ENCODE measurements around the gene EEFSEC. TPM values are rescaled to one million over a fixed set of nuclear protein-coding genes. Genes with fewer than 3 reads are reported as not detected.

EEFSEC gene
- total RNA-seq, 1 donor from 2014 or later, result 5.7 TPM

DNA sequence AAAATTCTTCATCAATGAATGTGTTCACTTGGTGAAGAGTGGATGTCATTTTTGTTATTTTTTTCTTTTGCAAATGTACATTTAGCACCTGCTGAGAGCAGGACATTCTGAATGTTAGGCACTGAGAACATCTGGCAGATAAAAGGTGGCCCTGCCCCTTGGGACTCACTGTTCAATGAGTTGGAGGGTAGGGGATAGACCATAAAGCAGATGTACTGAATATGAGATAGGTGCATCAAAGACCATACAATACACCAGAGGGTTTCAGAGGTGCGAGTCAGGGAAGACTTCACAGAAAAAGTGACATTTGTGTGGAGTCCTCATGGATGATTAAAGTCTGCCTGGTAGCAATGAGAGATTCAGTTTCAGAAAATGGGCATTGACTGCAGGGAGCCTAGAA is 34.2 kb downstream of the EEFSEC start:
- DNase-seq, result no peak

- no peak for DNase-seq
Measured at GRCh38 chr3:128188326-128188725, 35.0 kb downstream of the EEFSEC start.

- no peak for DNase-seq
Measured at GRCh38 chr3:128188956-128189355, 35.7 kb downstream of the EEFSEC start.

- no peak for DNase-seq
Measured at GRCh38 chr3:128190501-128190900, 37.2 kb downstream of the EEFSEC start.

- no peak for DNase-seq
Measured at GRCh38 chr3:128192131-128192530, 38.9 kb downstream of the EEFSEC start.

DNA sequence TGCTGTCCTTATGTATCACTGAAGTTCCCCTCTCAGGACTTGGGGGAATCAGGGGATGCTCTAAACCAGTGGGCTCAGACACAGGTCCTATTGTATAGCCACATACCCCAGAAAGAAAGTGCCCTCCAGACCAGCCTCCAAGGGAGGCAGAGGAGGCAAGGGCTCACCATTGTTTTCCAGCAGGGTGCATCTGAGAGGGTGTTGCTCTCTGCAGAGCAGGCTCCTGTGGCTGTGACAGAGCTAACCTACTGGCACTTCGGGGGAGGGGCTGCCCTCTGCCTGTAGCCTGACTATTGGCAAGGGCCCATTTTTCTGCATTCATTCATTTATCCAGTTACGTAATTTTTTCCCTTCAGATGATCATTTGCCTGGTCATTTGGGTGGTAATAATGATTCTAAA is 39.9 kb downstream of the EEFSEC start:
- DNase-seq, result no peak

DNA sequence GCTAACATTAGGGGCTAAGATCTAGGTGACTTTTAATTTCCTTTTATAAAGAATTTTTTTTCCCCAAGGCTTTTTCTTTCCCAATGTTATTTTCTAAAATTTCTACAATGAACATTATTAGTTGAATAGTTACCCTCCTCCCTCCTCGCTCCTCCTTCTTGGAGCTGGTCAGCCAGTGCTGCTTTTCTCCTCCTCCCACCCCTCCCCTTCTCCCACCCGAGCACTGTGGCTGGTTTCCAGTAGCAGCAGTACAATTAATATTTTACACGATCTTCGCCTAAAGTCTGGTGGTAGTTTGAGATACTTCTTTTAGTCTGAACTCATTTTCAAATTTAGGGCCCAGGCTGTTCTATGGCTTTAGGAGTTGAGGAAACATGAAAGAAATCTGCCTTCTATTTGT is 41.6 kb downstream of the EEFSEC start:
- no peak for DNase-seq

DNA sequence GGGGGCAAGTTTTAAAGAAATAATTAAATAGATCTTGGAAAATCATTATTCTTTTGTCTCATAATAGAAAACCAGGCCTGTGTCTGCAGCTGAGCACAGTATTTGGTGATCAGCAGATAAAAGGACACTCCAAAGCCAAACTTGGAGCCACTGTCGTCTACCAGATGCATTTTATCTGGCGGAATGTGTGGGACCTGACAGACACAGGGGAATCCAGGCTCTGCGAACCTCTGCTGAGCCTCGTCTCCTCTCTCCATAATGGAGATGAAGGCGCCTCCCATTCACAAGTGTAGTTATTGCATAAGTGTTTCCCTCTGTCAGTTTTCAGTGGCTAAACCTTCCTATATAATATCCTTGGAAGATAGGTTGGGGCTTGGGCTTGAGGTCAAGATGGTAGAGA is 42.1 kb downstream of the EEFSEC start:
- no peak for DNase-seq

DNA sequence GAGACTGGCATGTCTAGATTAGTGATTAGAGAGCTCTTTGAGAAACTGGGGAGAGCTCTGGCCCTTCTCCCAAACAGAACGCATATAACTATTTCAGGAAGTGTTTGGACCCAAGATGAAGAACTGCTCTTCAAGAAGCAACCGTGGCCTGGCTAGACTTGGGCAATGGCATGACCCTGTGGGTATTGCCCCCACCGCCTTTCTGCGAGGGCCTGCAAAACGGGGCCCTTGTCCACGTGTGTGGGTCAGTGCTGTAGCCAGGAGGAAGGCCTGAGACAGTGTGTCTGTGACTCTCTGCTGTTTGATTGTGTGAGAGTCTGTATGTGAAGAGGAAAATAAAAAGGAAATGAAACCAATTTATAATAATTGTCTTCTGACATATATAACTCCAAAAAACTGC is 42.5 kb downstream of the EEFSEC start:
- DNase-seq, result no peak

- DNase-seq, result no peak
Measured at GRCh38 chr3:128196647-128197046, 43.4 kb downstream of the EEFSEC start.

- DNase-seq, result no peak
Measured at GRCh38 chr3:128197855-128198254, 44.6 kb downstream of the EEFSEC start.

DNA sequence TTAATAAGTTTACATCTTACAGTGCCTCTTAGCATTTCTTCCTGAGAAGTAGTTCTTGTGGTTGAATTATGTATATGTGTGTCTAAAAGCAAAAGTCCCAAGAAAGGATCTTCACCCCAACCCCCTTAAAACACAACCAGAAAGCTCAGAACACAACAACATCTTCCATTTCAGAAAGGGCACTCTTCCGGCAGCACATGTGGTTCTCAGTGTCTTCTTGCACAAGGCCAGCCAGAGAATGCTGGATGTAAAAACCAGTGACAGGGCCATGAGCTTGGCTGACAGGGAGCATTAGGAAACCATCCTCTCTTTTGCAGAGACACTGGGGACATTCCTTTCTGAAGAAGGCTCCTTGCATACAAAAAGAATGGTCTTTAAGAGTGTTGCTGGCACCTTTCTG is 45.0 kb downstream of the EEFSEC start:
- DNase-seq, result no peak

- DNase-seq, result no peak
Measured at GRCh38 chr3:128199110-128199509, 45.8 kb downstream of the EEFSEC start.

GRCh38 chr3:128201158-128201755 is 48.0 kb downstream of the EEFSEC start:
- DNase-seq, result no peak

- no peak for DNase-seq
Measured at GRCh38 chr3:128203169-128203568, 49.9 kb downstream of the EEFSEC start.

DNA sequence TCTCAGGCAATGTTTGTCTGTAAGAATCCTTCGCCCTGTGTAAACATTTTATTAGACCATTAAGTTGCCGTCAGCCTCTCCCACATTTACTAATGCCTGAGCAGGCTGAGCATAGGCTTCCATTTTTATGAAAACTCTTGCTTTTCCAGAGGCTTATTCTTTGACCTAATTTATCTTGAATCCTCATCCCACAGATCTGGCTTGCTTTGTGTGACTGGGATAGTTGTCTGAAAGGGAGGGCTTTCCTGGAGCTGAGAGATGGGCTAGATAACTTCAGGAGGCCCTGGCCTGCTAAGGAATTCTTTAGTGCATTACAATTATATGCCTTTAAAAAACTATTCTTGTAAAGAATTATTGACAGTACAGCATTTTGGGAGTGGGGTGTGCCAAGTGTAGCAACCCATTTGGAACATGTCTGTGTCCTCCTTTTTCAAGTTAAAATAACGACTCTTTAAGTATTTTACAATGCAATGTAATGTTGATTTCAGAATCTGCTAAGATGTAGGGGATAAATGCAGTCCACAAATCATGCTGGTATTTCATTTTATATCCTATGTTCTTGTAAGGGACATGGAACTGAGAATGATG is 52.4 kb downstream of the EEFSEC start:
- no peak for DNase-seq

DNA sequence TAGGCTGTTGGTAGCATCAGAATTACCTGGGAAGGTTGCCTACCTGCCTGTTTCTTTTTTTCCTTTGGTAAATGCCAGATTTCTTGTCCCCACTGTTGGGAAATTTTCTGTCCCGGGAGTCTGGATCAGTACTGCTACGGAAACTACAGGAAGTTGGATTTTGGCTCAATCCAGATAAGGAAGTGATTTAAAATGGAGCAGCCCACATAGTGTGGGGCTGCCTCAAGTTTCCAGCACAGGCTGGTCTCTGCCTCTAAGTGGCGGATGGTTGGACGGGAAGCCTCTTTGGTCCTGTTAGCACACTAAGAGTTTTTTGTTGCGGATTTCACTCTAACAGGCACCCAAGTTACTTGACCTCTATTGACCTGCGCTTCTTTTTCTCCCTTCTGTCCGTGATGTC is 54.7 kb downstream of the EEFSEC start:
- DNase-seq, result no peak

DNA sequence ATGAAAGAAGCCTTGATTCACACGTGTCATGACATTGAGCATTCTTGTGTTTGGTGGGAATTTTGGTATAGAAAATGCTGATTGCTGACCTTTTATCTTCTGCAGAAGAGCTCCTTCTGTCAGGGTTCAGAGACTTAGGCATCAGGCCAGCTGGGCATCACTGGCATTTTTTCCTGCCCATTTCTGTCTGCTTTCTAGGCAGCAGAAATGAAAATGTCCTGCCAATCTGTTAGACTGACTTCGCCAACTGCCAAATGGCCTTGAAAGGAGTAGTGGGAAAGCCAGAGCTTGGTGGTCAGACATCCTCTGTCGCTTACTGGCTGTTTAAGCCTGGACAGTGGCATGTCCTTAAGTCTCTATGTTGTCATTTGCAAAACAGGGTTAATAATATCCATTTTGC is 57.4 kb downstream of the EEFSEC start:
- DNase-seq, result no peak

DNA sequence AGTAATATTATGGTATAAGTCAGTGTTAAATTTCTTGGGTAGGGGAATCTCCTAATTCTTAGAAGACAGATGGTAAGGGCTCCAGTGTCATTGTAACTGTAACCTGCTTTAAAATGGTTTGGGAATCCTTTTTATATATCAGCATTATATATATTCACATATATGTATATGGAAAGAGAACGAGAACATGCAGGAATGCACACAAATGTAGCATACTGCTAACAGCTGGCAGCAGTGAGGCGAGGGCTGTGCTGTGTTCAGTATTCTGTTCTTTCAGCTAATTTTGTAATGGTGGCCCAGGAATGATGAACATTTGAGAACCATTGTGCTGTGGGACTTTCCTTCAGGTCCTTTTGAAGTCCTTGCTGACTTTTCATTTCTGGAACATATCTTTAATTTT is 60.8 kb downstream of the EEFSEC start:
- no peak for DNase-seq

DNA sequence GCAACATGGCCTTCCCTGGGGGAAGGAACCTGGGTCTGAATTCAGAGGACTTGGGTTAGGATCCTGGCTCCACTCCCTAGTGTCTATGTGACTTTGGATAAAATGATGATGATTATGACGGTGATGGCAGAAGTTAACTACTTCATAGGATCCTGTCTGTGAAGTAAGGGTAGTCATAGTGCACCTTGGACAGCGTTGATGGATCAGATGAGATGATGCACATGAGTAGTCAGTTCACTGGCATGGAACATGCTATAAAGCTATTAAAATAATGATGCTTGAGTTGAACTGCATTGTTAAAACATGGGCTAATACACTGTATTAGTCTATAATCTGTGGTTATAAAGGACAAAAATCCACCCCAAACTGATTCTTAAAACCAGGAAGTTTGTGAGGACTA is 62.0 kb downstream of the EEFSEC start:
- no peak for DNase-seq

GRCh38 chr3:128215800-128216495 is 62.7 kb downstream of the EEFSEC start:
- no peak for DNase-seq

DNA sequence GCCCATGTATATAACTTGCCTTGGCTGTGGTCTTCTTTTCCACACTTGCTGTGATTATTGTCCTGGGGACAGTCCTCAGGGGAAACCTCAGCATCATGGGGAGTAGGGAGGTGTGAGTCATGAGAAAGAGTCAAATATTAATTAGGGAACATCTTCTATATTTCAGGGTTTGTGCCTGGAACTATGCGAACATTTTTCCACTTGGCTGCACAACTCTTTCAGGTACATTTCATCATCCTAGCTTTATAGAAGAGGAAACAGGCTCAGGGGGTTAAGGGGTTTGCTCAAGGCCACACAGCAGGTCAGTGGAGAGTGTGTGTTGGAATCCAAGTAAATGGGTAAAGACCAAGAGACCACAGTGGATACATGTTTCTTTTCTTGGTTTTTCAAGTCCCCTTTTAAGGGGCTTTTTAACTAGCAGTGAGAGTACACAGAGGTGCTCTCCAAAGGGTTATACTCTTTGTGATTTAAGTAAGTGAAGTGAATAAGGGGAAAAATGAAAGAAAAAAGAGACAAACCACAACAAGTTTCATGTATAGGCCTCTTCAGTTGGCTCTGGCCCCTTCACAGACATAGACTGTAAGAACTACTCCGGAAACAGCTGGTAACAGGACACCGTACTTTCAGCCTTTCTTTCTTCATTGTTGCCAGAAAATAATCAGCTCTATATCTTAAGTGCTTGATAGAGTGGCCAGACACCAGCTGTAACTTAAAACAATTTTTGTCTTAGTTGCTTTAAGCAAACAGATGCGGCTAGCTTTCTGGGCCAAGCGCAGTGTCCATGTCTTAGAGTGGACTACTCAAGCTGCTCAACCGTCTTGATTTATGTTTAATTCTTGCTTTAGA is 64.6 kb downstream of the EEFSEC start:
- no peak for DNase-seq

Data from skin of body (tissue), 2 donors.